Measurements from ENCODE around the gene UACA.

- TF ChIP-seq CTCF (IDR thresholded peaks at IDR 0.05): no peak
- TF ChIP-seq EP300 (IDR thresholded peaks at IDR 0.05): no peak
These were observed 49.5 kb upstream of the UACA start for GRCh38 chr15:70812827-70813364.
